Measurements from ENCODE around the gene ANKRD40CL. TPM values are rescaled to one million over a fixed set of nuclear protein-coding genes. Genes with fewer than 3 reads are reported as not detected.

ANKRD40CL gene
- total and polyA plus RNA-seq, 9 of the 15 experiments (the other 6 are each of a cell fraction or from before 2014, with no cell fraction given): not detected

DNA sequence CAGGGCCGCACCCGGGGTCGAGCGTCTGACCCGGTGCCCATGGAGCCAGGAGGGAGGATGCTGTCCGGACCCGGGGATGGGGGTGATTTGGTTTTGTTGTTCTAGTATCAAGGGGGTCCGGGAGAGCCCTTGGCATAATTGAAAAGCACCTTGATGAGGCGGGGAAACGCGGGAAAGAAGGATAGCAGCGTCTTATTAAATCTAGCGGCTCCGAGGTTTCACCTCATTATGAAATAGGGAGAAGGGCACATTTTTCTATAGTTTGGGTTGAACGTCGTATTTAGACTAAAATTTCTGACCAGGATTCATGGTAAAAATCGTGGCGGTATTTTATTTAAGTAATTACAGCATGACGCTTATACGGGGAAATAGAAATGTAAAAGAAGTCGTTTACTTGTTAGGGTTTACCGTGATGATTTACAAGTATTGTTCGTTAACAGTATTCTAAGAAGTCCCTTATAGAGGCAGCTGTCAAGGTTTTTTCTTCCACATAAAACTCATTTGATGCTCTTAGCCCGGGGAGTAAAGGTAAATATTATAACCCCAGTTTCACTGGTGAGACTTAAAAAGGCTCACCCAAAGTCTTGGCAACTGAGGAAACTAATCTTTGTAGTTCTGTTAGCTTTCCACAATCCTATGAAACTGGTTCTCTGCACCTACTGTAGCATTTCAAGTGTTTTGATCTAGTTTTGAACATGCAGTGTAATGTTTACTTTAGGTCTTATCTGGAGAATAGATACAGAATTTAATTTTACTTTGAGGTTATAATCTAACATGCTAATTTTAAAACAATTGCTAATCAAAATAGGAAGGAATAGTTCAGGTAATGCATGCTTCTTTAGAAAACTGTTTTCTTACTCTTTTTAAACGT is 47.2 kb downstream of the ANKRD40CL start (continued):
- TF ChIP-seq ZNF785 (CRISPR knock-in tag; IDR thresholded peaks at IDR 0.05) (no peak), PHF8 (IDR thresholded peaks at IDR 0.05; ENCODE audit: borderline replicate concordance, low read length) (no peak), ILF3 (IDR thresholded peaks at IDR 0.05; ENCODE audit: borderline replicate concordance) (no peak), ARID2 (IDR thresholded peaks at IDR 0.05) (0 out of 2 replicates have a peak, but pooled peaks have one; percentile 10), ZZZ3 (IDR thresholded peaks at IDR 0.05) (peak; percentile 70; the same call in 1 of the 2 replicates), PRPF4 (IDR thresholded peaks at IDR 0.05; ENCODE audit: insufficient read depth, low read depth, low read length, poor library complexity, severe bottlenecking) (peak; percentile 11), GTF2E2 (tag; IDR thresholded peaks at IDR 0.05) (peak; percentile 3; the same call in 1 of the 2 replicates), HDAC1 (IDR thresholded peaks at IDR 0.05) (0 out of 4 replicates have a peak, but pooled peaks of 1 of the 2 experiments have one; percentile 8), ZC3H4 (CRISPR knock-in tag; IDR thresholded peaks at IDR 0.05; ENCODE audit: borderline replicate concordance) (0 out of 2 replicates have a peak, but pooled peaks have one; percentile 14), TGIF2 (CRISPR knock-in tag; IDR thresholded peaks at IDR 0.05) (0 out of 2 replicates have a peak, but pooled peaks have one; percentile 13), BRD9 (IDR thresholded peaks at IDR 0.05; ENCODE audit: low read depth, partially characterized antibody) (peak; percentile 4)
- TF ChIP-seq, protein P1, sequence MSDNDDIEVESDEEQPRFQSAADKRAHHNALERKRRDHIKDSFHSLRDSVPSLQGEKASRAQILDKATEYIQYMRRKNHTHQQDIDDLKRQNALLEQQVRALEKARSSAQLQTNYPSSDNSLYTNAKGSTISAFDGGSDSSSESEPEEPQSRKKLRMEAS (CRISPR knock-in tag; IDR thresholded peaks at IDR 0.05): no peak
- TF ChIP-seq, protein P2, sequence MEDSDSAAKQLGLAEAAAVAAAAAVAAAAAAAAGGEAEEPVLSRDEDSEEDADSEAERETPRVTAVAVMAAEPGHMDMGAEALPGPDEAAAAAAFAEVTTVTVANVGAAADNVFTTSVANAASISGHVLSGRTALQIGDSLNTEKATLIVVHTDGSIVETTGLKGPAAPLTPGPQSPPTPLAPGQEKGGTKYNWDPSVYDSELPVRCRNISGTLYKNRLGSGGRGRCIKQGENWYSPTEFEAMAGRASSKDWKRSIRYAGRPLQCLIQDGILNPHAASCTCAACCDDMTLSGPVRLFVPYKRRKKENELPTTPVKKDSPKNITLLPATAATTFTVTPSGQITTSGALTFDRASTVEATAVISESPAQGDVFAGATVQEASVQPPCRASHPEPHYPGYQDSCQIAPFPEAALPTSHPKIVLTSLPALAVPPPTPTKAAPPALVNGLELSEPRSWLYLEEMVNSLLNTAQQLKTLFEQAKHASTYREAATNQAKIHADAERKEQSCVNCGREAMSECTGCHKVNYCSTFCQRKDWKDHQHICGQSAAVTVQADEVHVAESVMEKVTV (CRISPR knock-in tag; IDR thresholded peaks at IDR 0.05): 0 out of 2 replicates have a peak, but pooled peaks have one; percentile 12

All from K562 (cell line).